Fibroblast of gingiva (primary cell): ENCODE results near the gene GRIA4.
"Not testable (repeated sequence)": the region's sequence is repeated elsewhere in the genome, so short reads cannot be mapped to it uniquely, and the experiment has no call there.

ENCODE experiments used
- DNase-seq: peaks from one replicate; pipeline ENCODE4 v3.0.0-alpha.2; 2011; ENCODE audit warnings: low read depth

The GRIA4 gene

DNA sequence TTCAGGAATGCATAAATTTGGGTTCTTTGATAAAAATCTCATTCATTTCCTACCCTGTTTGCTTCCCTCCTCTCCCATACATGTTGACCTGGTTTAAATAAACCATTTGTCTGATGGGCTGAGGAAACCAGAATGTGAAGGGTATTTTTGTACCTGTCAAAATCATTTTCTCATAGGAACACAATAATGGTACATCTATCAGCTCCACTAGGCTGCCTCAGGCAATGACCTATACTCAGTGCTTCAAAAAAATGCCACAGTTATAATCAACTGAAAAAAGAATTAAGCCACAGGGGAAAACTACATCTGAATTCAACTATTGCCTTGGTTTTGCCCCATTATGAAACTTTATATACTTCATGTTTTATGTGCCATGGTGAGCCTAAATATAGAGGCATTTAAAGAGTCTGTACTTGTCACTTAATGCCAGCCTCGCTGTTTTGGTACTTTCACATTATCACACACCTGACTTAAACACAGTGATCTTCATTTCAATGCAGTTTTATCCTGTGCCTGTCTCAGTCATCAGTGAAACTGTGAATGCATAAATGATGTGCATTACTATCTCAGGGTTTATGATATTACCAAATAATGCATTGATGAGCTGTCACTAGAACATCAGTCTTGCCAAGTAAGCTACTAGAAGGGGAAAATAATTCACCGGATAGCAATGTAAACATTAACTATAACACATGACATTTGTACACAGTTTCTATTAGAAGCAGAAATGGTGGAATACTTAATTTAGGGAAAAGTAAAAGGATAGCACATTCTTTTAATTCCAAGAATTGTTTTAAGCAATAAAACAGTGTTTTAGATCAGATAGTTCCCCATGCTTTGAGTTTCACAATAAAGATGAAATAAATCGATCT, 319.4 kb downstream of the GRIA4 start:
- DNase-seq, result peak; percentile 17

GRCh38 chr11:105933695-105934094, 323.8 kb downstream of the GRIA4 start:
- no peak for DNase-seq

DNA sequence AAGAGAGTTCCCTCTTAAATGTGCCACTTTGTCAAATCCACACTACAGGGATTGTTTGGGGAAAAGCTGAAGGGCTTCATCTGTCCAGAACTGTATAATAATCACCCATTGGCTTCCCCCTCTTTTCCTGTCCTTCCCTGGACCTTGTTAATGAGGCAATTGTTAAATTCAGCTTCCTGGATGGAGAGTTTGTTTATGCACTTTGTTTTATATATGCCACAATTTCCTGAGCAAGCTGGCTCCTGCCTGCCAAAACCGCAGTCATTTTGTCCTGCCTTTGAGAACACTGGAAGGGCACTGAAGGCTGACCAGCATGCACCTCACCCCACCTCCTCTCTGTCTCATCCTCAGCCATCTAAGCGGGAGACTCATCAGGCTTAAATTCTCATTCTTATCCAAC, 325.9 kb downstream of the GRIA4 start:
- peak; percentile 49 for DNase-seq

DNA sequence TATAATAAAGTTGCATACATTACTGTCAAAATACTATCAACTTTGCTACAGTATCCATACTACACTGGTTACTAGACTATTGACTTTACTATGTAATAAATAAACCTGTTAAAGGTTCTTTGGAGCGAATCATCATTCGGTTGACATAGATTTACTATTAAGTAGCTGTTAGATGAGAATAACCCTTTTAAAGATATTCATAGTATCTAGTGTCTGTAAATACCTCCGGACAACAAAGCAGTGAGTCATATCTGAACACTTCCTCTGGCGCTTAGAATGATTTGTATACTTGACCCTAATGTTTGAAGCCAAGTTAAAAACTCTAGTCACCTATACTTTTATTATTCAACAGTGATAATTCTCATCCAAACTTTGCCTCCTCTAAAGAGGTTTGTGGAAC, 327.5 kb downstream of the GRIA4 start:
- peak; percentile 24 for DNase-seq

GRCh38 chr11:105937738-105938137, 327.9 kb downstream of the GRIA4 start:
- peak; percentile 68 for DNase-seq

DNA sequence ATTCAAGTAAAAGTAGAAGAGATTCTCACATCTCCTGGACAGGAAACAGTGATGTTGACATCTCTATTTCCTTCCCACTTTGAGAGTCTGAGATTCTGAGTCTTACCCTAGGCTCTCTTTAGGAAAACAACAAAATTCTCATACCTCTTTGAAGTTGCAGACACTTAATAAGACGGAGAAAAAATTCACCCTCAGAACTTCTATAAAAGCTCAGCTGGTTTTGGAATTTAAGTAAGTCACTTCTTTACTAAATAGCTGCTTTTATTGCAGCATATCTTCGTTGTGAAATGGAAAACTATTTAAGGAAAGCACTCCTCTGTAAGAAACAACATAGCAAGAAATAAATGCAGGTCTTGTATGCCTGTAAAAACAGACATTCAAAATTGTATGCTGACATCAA, 333.0 kb downstream of the GRIA4 start:
- DNase-seq, result peak; percentile 19

DNA sequence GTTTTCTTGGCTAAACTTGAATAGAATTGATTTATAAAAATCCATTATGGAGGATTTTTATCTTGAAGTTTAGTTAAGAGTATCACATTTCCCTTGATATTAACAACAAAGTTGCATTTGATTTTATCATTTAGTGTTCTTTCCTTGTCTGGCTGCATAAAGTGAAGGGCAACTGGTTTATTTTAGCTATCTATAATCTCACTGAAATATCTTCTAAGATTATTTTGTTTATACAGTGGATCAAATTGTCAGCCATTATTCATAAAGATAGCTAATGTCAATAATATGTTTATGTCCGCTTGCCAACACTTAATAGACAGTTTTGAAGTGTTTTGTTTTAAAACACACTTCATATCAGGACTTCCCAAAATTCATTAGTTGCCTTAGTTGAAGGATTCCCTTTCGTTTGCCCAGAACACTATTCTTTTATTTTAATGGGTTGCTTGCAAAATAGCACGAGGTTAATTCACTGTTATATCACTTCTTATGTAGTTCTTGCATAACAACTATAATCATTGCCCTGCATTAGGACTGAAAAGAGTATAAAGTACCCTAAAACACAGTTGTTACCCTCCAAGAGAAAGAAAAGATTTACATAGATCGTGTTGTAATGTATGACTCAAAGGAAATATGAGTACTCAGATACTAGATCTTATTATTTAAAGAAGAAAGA, 339.2 kb downstream of the GRIA4 start:
- no peak for DNase-seq

- DNase-seq, result no peak
These were observed 344.0 kb downstream of the GRIA4 start for GRCh38 chr11:105953886-105954285.

- no peak for DNase-seq
These were observed 350.7 kb downstream of the GRIA4 start for GRCh38 chr11:105960252-105961245.

DNA sequence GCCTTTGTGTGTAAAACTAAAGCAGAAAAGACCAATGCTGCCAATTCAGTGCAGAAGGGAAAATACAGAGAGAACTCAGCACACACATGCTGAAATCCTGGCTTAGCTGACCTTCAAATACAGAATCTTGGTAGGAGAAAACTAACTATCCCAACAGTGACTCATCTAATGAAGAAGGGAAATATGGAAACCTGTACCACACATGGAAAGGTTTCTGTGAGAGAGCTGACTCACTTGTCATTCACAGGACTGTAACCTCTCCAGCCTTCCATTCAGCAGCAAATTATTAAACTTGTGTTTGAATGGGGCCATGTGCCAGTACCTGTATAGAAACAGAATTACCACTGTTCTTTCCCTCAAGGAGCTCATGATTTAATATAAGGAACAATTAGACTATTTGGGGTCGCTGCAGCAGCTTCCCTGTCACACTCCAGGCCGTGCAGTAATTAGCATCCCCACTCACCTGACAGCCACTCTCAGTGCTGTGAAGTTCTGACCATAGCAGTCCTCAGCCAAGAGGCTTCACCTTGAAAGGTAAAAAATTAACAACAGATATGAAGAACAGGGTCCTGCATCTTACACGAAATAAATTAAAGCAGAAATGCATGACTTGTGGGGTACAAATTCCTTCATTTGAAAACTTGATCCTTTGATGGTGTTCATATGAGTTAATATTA, 358.3 kb downstream of the GRIA4 start:
- DNase-seq, result peak; percentile 2

- no peak for DNase-seq
These were observed 359.9 kb downstream of the GRIA4 start for GRCh38 chr11:105969756-105970155.

DNA sequence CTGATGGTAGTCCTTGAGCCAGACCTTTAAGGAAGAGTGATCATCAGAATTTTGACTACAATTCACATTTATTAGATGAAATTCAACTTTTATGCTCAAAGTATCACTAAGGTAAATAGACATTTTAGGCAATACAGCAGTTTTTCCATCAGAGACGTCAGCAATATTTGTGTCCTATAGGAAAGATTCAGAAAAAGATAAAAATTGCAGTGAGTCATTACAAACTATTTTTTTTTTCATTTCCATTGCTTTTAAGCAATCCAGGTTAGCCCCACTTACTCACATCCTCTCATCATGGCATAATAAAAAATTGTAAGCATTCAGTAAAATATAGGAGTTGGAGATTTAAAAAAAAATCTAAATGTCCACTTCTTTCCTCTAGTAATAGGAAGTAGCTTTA, 365.3 kb downstream of the GRIA4 start:
- DNase-seq, result no peak

- DNase-seq, result no peak
These were observed 370.3 kb downstream of the GRIA4 start for GRCh38 chr11:105979997-105980703.

DNA sequence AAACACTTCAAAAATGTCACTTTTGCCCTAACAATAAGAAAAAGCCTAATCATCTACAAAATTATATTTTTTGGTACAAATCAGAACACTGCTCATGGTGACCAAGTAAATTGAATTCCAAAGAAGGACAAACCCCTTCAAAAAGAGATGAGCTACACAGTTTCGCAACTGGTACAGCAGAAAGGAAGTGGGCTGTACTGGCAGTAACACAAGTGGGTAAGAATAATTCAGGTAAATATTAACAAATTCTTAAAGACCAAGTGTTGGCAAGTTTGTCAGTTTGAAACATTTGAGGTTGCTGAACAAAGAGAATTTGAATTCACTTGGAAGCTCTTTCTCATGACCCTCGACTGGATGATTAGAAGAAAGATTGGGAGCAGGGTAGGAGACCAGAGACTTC, 376.7 kb downstream of the GRIA4 start:
- no peak for DNase-seq

GRCh38 chr11:105988197-105988596, 378.3 kb downstream of the GRIA4 start:
- DNase-seq, result no peak

DNA sequence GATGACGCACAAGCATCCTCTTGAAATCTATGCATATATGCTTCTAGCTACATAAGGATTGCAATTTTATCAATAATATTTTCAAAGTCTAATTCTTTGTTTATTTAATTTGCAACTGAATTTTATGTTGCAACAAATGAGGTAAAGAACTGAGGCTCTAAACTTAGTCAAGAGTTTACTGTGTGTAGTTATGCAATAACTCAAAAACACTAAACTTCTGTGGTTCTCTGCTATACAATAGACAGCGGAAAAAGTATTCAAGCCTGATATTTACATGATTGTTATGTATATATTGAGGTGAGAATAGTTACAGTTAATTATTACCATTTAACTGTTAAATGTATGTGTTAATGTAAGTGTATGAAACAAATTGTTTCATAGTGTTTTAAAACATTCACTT, 379.3 kb downstream of the GRIA4 start:
- DNase-seq, result no peak

GRCh38 chr11:105991888-105992287, 382.0 kb downstream of the GRIA4 start:
- no peak for DNase-seq

DNA sequence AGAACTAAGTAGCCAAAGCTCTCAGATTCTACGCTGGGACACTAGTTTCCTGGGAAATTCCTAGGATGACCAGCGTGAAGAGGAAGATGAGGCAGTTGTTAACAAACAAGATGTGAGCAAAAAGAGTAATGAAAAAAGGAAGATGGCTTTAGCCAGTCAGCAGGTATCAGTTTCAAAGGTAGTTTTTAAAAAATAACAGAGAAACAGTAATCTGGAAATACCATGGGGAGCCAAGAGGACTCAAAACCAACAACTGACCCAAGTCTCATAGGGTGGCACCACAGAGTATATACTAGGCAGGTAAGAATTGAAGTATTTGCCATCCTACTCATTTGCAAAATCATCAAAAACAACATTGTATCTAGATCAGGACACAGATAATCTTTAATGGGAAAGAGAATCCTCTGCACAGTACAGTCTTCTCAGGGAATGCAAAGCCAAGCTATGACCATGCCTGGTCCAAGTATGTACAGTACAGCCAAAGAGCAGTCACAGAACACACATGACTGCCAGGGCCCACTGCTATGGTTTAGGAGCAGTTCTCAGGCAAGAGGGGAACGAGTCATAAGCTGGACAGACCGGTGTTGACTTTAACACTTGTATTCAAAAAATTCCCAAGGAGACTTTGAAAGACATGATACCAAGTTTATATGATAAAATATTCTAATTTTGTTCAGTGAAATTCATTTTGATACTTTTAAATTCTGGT, 391.6 kb downstream of the GRIA4 start:
- no peak for DNase-seq

- not testable (repeated sequence) for DNase-seq
These were observed 393.2 kb downstream of the GRIA4 start for GRCh38 chr11:106003094-106003493.

DNA sequence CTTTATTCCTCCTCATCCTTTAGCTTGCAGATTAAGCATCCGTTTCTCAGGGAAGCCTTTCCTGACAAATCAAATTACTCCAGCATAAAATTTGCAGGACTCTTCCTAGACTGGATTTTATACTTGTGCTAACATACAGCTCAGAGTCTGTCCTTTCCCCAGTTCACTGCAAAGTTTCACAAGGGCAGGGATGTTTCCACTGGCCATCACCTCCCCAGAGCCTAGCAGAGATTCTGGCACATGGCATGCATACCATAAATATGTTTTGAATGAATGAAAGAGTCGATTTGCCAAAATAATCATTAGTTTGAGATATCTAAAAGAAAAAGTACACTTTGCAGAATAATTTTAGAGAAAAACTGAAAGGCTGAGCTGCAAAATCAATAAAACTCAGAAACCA, 401.6 kb downstream of the GRIA4 start:
- DNase-seq, result peak; percentile 74
